ENCODE results near the gene UBA1. TPM values are rescaled to one million over a fixed set of nuclear protein-coding genes. Genes with fewer than 3 reads are reported as not detected.

Gene UBA1
- polyA plus RNA-seq, 2 of the 4 experiments (the other 2 are of a cell fraction), result 160 to 192 TPM

GRCh38 chrX:47168495-47169073, 25.0 kb upstream of the UBA1 start:
- H3K27ac ChIP-seq, result no peak overlapping the region
- DNase-seq (ENCODE audit: low read depth in 1 of 2, low spot score in 1 of 2), result no peak
- no peak overlapping the region for H3K4me3 ChIP-seq
- 92% methylated on average over 6 of the region's 6 CpGs for WGBS (ENCODE audit: missing lambda C conversion rate)
- no peaks in the 10 kb centered on the region for H3K9me3 ChIP-seq
- FAIRE-seq, result no peak
- ChIA-PET POLR2A (no interaction called here), CTCF (no interaction called here)
- H3K4me2 ChIP-seq, result no peak overlapping the region
- no peaks in the 10 kb centered on the region for H3K4me1 ChIP-seq
- TF ChIP-seq SREBF2 (IDR thresholded peaks at IDR 0.05), result no peak
- TF ChIP-seq, protein P1, sequence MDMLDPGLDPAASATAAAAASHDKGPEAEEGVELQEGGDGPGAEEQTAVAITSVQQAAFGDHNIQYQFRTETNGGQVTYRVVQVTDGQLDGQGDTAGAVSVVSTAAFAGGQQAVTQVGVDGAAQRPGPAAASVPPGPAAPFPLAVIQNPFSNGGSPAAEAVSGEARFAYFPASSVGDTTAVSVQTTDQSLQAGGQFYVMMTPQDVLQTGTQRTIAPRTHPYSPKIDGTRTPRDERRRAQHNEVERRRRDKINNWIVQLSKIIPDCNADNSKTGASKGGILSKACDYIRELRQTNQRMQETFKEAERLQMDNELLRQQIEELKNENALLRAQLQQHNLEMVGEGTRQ (IDR thresholded peaks at IDR 0.05), result no peak
- TF ChIP-seq SMC3 (IDR thresholded peaks at IDR 0.05), result no peak
- TF ChIP-seq MAFK (IDR thresholded peaks at IDR 0.05; ENCODE audit: partially characterized antibody), result no peak
- TF ChIP-seq CBX8 (IDR thresholded peaks at IDR 0.05), result no peak
- TF ChIP-seq FOSL2 (IDR thresholded peaks at IDR 0.05), result no peak
- TF ChIP-seq FOSL2 (CRISPR knock-in tag; IDR thresholded peaks at IDR 0.05), result no peak
- TF ChIP-seq NR3C1 (IDR thresholded peaks at IDR 0.05), result no peak
- no peak for TF ChIP-seq BCL3 (IDR thresholded peaks at IDR 0.05)
- TF ChIP-seq CHD2 (IDR thresholded peaks at IDR 0.05; ENCODE audit: low read length, partially characterized antibody), result no peak
- TF ChIP-seq PHF8 (IDR thresholded peaks at IDR 0.05; ENCODE audit: borderline replicate concordance, low read depth), result no peak
- no peak for TF ChIP-seq JUN (IDR thresholded peaks at IDR 0.05)
- no peak for TF ChIP-seq CHD4 (IDR thresholded peaks at IDR 0.05; ENCODE audit: borderline replicate concordance)
- no peak for TF ChIP-seq HMGXB4 (CRISPR knock-in tag; IDR thresholded peaks at IDR 0.05; ENCODE audit: borderline replicate concordance)
- no peak for TF ChIP-seq JUNB (IDR thresholded peaks at IDR 0.05)
- TF ChIP-seq HOXA7 (CRISPR knock-in tag; IDR thresholded peaks at IDR 0.05), result no peak
- no peak for TF ChIP-seq HDAC2 (IDR thresholded peaks at IDR 0.05)
- no peak for TF ChIP-seq HOXB13 (CRISPR knock-in tag; IDR thresholded peaks at IDR 0.05; ENCODE audit: low read depth)
- no peak for ATAC-seq

- no peak for FAIRE-seq
- ATAC-seq, result no peak; a peak in 1 of 6 replicates
- no peak for DNase-seq (ENCODE audit: low read depth in 1 of 2, low spot score in 1 of 2)
- no peak overlapping the region for H3K4me2 ChIP-seq
- no peak overlapping the region for H3K4me3 ChIP-seq
- H3K9me3 ChIP-seq, result no peaks in the 10 kb centered on the region
- no peak overlapping the region for H3K27ac ChIP-seq
- ChIA-PET POLR2A (no interaction called here), CTCF (no interaction called here)
- TF ChIP-seq EHMT2 (IDR thresholded peaks at IDR 0.05; ENCODE audit: low read depth) (no peak), ESRRA (IDR thresholded peaks at IDR 0.05; ENCODE audit: borderline replicate concordance, low read length) (no peak), HOXB13 (CRISPR knock-in tag; IDR thresholded peaks at IDR 0.05; ENCODE audit: low read depth) (no peak), ZC3H11A (IDR thresholded peaks at IDR 0.05) (no peak), ZSCAN20 (CRISPR knock-in tag; IDR thresholded peaks at IDR 0.05) (no peak), MAFK (IDR thresholded peaks at IDR 0.05; ENCODE audit: partially characterized antibody) (no peak), HMGXB4 (CRISPR knock-in tag; IDR thresholded peaks at IDR 0.05; ENCODE audit: borderline replicate concordance) (no peak), JUNB (IDR thresholded peaks at IDR 0.05) (no peak), CEBPB (IDR thresholded peaks at IDR 0.05) (no peak), HDAC2 (IDR thresholded peaks at IDR 0.05) (no peak), RARB (CRISPR knock-in tag; IDR thresholded peaks at IDR 0.05) (no peak), SMC3 (IDR thresholded peaks at IDR 0.05) (no peak), PHF8 (IDR thresholded peaks at IDR 0.05; ENCODE audit: borderline replicate concordance, low read depth) (no peak), EP300 (IDR thresholded peaks at IDR 0.05) (no peak), BCL3 (IDR thresholded peaks at IDR 0.05) (no peak), NR3C1 (IDR thresholded peaks at IDR 0.05) (no peak), RFX5 (IDR thresholded peaks at IDR 0.05) (no peak)
- H3K4me1 ChIP-seq, result no peaks in the 10 kb centered on the region
- WGBS (ENCODE audit: missing lambda C conversion rate), result 100% methylated on average over 2 of the region's 19 CpGs
Observed at GRCh38 chrX:47169273-47169672, 24.4 kb upstream of the UBA1 start.

Data from A549 (cell line).